ENCODE data around the gene MRPS23. TPM values are rescaled to one million over a fixed set of nuclear protein-coding genes. Genes with fewer than 3 reads are reported as not detected.

Gene MRPS23
- total and polyA plus RNA-seq, 2 of the 13 experiments (the other 11 are each of a cell fraction or from before 2014, with no cell fraction given), result 63.2 to 181 TPM

DNA sequence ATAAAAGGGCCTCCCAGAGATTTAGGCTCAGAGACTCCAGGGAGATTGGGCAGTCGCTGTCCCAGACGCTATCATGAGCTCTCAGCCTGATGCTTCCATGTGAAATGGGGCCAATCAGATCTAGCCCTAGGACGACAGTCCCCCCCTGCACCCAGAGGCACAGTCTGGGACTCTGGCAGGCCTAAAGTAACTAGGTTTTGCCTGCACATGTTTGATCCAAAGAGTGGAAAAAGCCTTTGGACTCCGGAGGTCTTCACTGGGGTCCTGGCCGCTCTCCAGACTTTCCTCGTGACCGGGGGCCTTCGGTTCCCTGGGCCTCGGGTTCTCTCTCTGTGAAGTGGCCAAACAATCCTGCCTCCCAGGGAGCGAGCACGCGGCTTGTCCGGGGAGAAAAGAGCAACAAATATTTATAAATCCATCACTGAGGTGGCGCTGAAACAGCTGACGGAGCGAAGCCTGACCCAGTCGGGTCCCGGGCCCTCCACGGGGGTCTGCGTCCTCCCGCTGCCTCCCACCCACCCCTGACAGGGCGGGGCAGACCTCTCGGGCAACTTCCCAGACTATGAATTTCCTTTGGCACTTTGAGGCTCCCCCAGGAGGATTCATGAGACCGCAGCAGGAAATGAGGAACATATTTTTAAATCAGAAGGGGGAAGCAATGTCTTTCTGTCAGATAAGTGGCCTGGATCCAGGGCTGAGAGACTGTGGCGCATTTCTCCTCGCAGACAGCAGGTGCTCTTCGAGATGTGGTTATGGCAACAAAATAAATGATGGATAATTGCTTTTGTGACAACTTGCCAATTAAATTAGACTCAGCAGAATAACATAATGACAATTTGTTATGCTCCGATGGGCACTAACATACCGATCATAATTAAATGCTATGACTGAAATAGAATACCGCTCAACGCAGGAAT lies 38.9 kb downstream of the MRPS23 start (continued):
- TF ChIP-seq, protein P1, sequence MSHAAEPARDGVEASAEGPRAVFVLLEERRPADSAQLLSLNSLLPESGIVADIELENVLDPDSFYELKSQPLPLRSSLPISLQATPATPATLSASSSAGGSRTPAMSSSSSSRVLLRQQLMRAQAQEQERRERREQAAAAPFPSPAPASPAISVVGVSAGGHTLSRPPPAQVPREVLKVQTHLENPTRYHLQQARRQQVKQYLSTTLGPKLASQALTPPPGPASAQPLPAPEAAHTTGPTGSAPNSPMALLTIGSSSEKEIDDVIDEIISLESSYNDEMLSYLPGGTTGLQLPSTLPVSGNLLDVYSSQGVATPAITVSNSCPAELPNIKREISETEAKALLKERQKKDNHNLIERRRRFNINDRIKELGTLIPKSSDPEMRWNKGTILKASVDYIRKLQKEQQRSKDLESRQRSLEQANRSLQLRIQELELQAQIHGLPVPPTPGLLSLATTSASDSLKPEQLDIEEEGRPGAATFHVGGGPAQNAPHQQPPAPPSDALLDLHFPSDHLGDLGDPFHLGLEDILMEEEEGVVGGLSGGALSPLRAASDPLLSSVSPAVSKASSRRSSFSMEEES (CRISPR knock-in tag; IDR thresholded peaks at IDR 0.05), result peak; percentile 61; the same call in 1 of the 2 replicates
- TF ChIP-seq, protein P2, sequence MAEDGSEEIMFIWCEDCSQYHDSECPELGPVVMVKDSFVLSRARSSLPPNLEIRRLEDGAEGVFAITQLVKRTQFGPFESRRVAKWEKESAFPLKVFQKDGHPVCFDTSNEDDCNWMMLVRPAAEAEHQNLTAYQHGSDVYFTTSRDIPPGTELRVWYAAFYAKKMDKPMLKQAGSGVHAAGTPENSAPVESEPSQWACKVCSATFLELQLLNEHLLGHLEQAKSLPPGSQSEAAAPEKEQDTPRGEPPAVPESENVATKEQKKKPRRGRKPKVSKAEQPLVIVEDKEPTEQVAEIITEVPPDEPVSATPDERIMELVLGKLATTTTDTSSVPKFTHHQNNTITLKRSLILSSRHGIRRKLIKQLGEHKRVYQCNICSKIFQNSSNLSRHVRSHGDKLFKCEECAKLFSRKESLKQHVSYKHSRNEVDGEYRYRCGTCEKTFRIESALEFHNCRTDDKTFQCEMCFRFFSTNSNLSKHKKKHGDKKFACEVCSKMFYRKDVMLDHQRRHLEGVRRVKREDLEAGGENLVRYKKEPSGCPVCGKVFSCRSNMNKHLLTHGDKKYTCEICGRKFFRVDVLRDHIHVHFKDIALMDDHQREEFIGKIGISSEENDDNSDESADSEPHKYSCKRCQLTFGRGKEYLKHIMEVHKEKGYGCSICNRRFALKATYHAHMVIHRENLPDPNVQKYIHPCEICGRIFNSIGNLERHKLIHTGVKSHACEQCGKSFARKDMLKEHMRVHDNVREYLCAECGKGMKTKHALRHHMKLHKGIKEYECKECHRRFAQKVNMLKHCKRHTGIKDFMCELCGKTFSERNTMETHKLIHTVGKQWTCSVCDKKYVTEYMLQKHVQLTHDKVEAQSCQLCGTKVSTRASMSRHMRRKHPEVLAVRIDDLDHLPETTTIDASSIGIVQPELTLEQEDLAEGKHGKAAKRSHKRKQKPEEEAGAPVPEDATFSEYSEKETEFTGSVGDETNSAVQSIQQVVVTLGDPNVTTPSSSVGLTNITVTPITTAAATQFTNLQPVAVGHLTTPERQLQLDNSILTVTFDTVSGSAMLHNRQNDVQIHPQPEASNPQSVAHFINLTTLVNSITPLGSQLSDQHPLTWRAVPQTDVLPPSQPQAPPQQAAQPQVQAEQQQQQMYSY (CRISPR knock-in tag; IDR thresholded peaks at IDR 0.05), result peak; percentile 34; the same call in 1 of the 2 replicates
- TF ChIP-seq, protein P3, sequence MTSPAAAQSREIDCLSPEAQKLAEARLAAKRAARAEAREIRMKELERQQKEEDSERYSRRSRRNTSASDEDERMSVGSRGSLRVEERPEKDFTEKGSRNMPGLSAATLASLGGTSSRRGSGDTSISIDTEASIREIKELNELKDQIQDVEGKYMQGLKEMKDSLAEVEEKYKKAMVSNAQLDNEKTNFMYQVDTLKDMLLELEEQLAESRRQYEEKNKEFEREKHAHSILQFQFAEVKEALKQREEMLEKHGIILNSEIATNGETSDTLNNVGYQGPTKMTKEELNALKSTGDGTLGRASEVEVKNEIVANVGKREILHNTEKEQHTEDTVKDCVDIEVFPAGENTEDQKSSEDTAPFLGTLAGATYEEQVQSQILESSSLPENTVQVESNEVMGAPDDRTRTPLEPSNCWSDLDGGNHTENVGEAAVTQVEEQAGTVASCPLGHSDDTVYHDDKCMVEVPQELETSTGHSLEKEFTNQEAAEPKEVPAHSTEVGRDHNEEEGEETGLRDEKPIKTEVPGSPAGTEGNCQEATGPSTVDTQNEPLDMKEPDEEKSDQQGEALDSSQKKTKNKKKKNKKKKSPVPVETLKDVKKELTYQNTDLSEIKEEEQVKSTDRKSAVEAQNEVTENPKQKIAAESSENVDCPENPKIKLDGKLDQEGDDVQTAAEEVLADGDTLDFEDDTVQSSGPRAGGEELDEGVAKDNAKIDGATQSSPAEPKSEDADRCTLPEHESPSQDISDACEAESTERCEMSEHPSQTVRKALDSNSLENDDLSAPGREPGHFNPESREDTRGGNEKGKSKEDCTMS (CRISPR knock-in tag; conservative IDR thresholded peaks at IDR 0.05), result no peak
- peak; percentile 43; the same call in 1 of the 2 replicates for TF ChIP-seq ZFX (CRISPR knock-in tag; IDR thresholded peaks at IDR 0.05; ENCODE audit: low read depth)
- TF ChIP-seq ZNF672 (CRISPR knock-in tag; IDR thresholded peaks at IDR 0.05), result no peak
- TF ChIP-seq POLR2AphosphoS2 (IDR thresholded peaks at IDR 0.05; ENCODE audit: low read depth, low read length), result no peak
- TF ChIP-seq, protein P4, sequence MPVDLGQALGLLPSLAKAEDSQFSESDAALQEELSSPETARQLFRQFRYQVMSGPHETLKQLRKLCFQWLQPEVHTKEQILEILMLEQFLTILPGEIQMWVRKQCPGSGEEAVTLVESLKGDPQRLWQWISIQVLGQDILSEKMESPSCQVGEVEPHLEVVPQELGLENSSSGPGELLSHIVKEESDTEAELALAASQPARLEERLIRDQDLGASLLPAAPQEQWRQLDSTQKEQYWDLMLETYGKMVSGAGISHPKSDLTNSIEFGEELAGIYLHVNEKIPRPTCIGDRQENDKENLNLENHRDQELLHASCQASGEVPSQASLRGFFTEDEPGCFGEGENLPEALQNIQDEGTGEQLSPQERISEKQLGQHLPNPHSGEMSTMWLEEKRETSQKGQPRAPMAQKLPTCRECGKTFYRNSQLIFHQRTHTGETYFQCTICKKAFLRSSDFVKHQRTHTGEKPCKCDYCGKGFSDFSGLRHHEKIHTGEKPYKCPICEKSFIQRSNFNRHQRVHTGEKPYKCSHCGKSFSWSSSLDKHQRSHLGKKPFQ (CRISPR knock-in tag; IDR thresholded peaks at IDR 0.05; ENCODE audit: insufficient replicate concordance), result no peak
- 0 out of 2 replicates have a peak, but pooled peaks have one; percentile 13 for TF ChIP-seq ZNF430 (CRISPR knock-in tag; IDR thresholded peaks at IDR 0.05)
- 0 out of 2 replicates have a peak, but pooled peaks have one; percentile 25 for TF ChIP-seq ZMYM4 (CRISPR knock-in tag; IDR thresholded peaks at IDR 0.05)
- TF ChIP-seq, protein P5, sequence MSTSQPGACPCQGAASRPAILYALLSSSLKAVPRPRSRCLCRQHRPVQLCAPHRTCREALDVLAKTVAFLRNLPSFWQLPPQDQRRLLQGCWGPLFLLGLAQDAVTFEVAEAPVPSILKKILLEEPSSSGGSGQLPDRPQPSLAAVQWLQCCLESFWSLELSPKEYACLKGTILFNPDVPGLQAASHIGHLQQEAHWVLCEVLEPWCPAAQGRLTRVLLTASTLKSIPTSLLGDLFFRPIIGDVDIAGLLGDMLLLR (CRISPR knock-in tag; IDR thresholded peaks at IDR 0.05), result peak; percentile 39; the same call in 1 of the 2 replicates
- TF ChIP-seq, protein P6, sequence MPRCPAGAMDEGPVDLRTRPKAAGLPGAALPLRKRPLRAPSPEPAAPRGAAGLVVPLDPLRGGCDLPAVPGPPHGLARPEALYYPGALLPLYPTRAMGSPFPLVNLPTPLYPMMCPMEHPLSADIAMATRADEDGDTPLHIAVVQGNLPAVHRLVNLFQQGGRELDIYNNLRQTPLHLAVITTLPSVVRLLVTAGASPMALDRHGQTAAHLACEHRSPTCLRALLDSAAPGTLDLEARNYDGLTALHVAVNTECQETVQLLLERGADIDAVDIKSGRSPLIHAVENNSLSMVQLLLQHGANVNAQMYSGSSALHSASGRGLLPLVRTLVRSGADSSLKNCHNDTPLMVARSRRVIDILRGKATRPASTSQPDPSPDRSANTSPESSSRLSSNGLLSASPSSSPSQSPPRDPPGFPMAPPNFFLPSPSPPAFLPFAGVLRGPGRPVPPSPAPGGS (CRISPR knock-in tag; IDR thresholded peaks at IDR 0.05), result no peak
- TF ChIP-seq ZNF230 (CRISPR knock-in tag; IDR thresholded peaks at IDR 0.05), result no peak

Data from HepG2 (cell line).